ENCODE data around the gene PSTPIP2.

DNA sequence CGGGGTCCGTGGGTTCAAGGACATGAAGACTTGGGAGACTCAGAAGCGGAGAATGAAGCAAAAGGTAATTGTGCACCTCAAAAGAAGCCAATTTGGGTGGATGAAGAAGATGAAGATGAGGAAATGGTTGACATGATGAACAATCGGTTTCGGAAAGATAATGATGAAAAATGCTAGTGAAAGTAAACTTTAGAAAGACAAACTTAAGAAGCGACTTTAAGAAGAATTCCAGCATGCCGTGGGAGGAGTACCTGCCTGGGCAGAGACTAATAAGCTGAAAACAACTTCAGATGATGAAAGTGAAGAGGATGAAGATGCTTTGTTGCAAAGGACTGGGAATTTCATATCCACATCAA lies 43.5 kb downstream of the PSTPIP2 start:
- TF ChIP-seq SMC3 (IDR thresholded peaks at IDR 0.05; ENCODE audit: low read depth, low read length) (no peak), POLR2A (IDR thresholded peaks at IDR 0.05; ENCODE audit: low read depth, low read length) (no peak), RAD21 (IDR thresholded peaks at IDR 0.05; ENCODE audit: low read length) (no peak), RCOR1 (IDR thresholded peaks at IDR 0.05; ENCODE audit: insufficient replicate concordance, low read length) (no peak), FOS (IDR thresholded peaks at IDR 0.05; ENCODE audit: low read depth, low read length) (no peak), MAZ (IDR thresholded peaks at IDR 0.05; ENCODE audit: borderline replicate concordance, low read depth, low read length) (no peak), MXI1 (IDR thresholded peaks at IDR 0.05; ENCODE audit: borderline replicate concordance, low read depth, low read length) (no peak)
- TF ChIP-seq, protein P1, sequence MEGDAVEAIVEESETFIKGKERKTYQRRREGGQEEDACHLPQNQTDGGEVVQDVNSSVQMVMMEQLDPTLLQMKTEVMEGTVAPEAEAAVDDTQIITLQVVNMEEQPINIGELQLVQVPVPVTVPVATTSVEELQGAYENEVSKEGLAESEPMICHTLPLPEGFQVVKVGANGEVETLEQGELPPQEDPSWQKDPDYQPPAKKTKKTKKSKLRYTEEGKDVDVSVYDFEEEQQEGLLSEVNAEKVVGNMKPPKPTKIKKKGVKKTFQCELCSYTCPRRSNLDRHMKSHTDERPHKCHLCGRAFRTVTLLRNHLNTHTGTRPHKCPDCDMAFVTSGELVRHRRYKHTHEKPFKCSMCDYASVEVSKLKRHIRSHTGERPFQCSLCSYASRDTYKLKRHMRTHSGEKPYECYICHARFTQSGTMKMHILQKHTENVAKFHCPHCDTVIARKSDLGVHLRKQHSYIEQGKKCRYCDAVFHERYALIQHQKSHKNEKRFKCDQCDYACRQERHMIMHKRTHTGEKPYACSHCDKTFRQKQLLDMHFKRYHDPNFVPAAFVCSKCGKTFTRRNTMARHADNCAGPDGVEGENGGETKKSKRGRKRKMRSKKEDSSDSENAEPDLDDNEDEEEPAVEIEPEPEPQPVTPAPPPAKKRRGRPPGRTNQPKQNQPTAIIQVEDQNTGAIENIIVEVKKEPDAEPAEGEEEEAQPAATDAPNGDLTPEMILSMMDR (conservative IDR thresholded peaks at IDR 0.05; ENCODE audit: low read depth, low read length): no peak
- TF ChIP-seq, protein P2, sequence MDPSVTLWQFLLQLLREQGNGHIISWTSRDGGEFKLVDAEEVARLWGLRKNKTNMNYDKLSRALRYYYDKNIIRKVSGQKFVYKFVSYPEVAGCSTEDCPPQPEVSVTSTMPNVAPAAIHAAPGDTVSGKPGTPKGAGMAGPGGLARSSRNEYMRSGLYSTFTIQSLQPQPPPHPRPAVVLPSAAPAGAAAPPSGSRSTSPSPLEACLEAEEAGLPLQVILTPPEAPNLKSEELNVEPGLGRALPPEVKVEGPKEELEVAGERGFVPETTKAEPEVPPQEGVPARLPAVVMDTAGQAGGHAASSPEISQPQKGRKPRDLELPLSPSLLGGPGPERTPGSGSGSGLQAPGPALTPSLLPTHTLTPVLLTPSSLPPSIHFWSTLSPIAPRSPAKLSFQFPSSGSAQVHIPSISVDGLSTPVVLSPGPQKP (IDR thresholded peaks at IDR 0.05; ENCODE audit: borderline replicate concordance, low read depth, low read length): no peak
- TF ChIP-seq, protein P3, sequence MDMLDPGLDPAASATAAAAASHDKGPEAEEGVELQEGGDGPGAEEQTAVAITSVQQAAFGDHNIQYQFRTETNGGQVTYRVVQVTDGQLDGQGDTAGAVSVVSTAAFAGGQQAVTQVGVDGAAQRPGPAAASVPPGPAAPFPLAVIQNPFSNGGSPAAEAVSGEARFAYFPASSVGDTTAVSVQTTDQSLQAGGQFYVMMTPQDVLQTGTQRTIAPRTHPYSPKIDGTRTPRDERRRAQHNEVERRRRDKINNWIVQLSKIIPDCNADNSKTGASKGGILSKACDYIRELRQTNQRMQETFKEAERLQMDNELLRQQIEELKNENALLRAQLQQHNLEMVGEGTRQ (IDR thresholded peaks at IDR 0.05; ENCODE audit: low read depth, low read length): no peak

Data from IMR-90 (cell line).